ENCODE data around the gene FOXP2.
"Not testable (repeated sequence)": the region's sequence is repeated elsewhere in the genome, so short reads cannot be mapped to it uniquely, and the experiment has no call there.

Gene FOXP2

GRCh38 chr7:114590298-114590697, 175.7 kb downstream of the FOXP2 start:
- no peak for DNase-seq (ENCODE audit: low read depth)

GRCh38 chr7:114598946-114599345, 184.3 kb downstream of the FOXP2 start:
- no peak for DNase-seq (ENCODE audit: low read depth)

DNA sequence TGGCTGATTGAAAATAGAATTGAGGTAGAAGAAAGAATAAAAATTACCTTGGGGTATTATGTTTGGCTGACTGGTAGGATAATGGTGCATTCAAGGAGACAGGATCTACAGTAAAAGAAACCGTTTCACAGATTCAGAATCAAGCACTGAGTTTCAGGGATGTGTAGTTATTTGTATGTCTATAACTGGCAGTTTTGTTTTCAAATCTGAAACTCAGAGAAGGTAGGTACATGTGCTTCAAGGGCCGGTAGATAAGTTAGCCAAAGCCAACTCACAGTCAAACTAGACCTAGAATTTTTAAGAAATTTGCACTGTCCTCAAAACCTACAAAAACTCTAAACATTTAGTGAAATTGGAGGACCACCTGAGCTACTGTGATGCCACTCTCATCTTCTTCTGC, 191.5 kb downstream of the FOXP2 start:
- DNase-seq (ENCODE audit: low read depth): no peak

- DNase-seq (ENCODE audit: low read depth): not testable (repeated sequence)
Observed at GRCh38 chr7:114608822-114609221, 194.2 kb downstream of the FOXP2 start.

GRCh38 chr7:114620208-114620607, 205.6 kb downstream of the FOXP2 start:
- no peak for DNase-seq (ENCODE audit: low read depth)

DNA sequence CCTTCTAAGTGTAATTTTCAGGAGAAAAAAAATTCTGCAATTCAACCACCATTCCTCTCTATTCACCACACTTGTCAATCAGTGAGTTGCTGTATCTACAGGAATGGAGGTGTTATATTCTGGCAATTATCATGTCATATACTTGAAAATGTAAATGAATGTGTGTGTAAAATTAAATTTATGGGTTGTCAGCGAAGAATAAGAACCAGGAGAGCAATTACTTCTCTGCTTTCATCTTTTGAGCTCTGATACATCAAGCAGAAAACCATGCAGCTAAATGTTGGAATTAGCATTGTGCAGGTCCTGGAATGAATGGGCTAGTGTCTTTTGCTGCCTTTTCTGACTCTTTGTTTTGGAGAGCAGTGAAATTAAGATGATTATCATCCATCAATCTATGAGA, 207.6 kb downstream of the FOXP2 start:
- DNase-seq (ENCODE audit: low read depth): no peak

GRCh38 chr7:114623146-114623545, 208.5 kb downstream of the FOXP2 start:
- DNase-seq (ENCODE audit: low read depth): no peak

- no peak for DNase-seq (ENCODE audit: low read depth)
Observed at GRCh38 chr7:114627231-114627630, 212.6 kb downstream of the FOXP2 start.

DNA sequence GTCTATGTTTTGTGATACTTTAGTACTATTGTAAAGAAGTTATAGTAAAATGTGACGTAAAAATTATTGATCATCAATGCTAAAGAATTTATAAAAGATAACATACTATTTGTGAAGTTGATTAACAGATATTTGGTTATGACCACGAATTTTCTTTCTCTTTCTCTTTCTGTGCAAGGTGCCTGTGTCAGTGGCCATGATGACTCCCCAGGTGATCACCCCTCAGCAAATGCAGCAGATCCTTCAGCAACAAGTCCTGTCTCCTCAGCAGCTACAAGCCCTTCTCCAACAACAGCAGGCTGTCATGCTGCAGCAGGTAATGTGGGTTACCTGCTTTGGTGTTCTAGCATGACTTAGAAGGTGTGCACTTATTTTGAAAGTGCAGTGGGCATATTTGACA, 213.7 kb downstream of the FOXP2 start:
- no peak for DNase-seq (ENCODE audit: low read depth)

DNA sequence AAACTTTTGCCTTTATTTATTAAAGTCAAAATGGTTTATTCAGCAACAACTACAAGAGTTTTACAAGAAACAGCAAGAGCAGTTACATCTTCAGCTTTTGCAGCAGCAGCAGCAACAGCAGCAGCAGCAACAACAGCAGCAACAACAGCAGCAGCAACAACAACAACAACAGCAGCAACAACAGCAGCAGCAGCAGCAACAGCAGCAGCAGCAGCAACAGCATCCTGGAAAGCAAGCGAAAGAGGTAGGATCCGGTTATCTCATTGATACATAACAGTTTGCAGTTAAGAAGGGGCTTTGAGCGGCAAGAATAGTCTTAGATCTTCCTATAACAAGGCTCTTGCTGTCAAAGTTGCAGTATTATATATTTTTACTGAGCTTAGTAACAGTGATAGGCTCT, 215.1 kb downstream of the FOXP2 start:
- DNase-seq (ENCODE audit: low read depth): no peak

- DNase-seq (ENCODE audit: low read depth): no peak
Observed at GRCh38 chr7:114630201-114630990, 215.8 kb downstream of the FOXP2 start.

DNA sequence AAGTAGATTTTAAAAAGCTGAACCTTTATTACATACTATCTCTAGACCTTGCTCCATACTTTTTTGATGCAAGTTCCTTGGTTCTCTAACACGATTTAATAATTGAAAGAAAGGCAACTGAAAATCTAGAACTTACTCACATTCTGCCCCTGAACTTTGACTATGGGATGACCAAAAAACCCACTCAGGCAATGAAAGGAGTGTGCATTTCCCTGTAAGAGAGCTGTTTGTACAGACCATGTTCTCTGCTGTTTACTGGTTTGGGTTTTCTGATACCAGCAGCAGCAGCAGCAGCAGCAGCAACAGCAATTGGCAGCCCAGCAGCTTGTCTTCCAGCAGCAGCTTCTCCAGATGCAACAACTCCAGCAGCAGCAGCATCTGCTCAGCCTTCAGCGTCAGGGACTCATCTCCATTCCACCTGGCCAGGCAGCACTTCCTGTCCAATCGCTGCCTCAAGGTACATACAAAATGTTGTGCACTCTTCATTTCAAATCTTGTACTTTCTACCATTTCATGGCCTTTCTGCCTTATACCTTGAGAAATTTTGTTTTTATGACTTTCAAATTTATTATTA, 216.7 kb downstream of the FOXP2 start:
- no peak for DNase-seq (ENCODE audit: low read depth)

DNA sequence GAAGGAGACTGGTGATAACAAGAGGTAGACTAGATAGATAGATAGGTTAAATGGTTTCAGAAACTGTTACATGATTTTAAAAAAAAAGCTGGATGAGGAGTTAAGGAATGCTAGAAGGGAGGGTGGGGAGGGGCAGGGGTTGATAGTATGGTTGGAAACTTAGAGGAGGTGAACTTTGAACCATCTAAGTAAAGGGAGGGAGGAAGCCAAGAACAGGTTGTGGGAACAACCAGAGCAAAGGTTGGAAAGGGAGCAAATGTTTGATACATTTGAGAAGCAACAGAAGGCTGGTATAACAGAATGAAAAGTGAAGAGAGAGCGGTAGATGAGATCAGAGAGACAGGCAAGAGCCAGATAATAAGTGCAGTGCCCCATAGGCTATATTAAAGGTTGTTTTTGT, 224.8 kb downstream of the FOXP2 start:
- DNase-seq (ENCODE audit: low read depth): no peak

GRCh38 chr7:114644455-114644854, 229.8 kb downstream of the FOXP2 start:
- DNase-seq (ENCODE audit: low read depth): no peak

GRCh38 chr7:114645451-114645850, 230.8 kb downstream of the FOXP2 start:
- DNase-seq (ENCODE audit: low read depth): no peak

DNA sequence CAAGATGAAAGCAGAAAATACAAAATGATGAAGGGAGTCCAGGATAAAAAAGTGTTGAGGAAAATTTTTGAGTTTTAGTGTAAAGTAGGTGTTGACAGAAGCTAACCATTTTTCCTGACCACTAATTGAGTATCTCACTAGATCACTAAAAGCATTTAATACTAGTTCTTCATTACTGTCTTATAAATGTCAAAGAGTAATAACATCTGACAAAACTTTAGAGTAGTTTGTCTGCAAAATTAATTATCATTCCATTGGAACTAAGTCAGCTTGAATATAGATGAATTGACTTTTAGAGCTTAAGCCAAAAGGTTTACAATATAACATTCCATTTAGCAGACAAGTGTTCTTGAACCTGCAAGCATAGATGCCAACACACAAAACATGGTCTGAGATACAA, 232.9 kb downstream of the FOXP2 start:
- DNase-seq (ENCODE audit: low read depth): no peak

- DNase-seq (ENCODE audit: low read depth): no peak
Observed at GRCh38 chr7:114648117-114648516, 233.5 kb downstream of the FOXP2 start.

DNA sequence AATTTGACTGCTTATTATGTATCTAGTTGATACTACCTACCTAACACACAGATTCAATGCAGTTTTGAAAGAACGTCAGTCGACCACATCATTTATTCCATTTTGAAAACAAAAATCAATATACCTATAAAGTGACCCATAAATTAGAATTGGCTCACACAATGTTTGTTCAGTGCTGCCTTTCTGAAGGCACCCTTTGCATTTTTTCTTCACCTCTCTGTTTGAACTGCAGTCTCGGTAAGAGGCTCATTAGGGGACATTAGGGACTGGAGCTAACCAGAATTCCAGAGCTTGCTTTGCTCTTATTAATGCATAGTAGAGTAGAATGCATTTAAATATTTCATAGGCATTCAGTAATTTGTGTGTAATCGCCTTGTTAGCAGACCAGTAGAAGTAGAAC, 234.1 kb downstream of the FOXP2 start:
- no peak for DNase-seq (ENCODE audit: low read depth)

DNA sequence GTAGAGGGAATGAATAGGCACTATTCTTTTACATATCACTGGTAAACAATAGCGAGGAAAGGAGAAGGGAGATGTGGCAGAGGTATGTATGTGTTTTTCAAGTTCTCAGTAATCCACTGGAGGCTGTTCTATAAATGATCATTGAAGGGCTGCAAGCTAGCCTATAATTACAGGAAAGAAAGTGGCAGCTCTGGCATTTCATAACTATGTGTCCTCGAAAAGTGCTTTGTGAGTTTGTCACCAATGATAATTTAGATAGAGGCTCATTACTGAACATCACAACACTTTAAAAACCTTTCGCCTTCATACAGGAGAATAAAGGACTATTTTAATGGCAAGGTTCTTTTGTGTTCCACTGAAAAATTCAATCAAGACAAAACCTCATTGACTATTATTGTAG, 235.1 kb downstream of the FOXP2 start:
- no peak for DNase-seq (ENCODE audit: low read depth)

DNA sequence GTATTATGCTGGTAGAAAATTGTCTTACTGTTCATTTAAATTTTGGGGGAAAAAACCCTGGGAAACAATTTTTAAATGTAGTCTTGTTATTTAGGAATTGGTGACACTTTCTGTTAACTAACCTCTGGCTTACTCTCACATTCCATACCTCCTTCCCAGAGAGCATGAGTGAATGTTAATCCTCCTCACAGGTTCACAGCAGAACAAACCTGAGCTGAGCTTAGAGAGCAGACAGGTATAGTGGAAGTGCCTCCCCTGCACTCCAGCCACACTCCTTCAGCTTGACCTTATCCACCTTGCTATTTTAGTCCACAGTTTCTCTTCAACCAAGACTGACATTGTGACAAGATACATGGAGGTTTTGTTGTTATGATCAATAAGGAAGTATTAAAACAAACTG, 235.9 kb downstream of the FOXP2 start:
- DNase-seq (ENCODE audit: low read depth): no peak

- DNase-seq (ENCODE audit: low read depth): no peak
Observed at GRCh38 chr7:114652041-114652440, 237.4 kb downstream of the FOXP2 start.

- DNase-seq (ENCODE audit: low read depth): no peak
Observed at GRCh38 chr7:114653364-114654088, 238.9 kb downstream of the FOXP2 start.

GRCh38 chr7:114656466-114656865, 241.9 kb downstream of the FOXP2 start:
- no peak for DNase-seq (ENCODE audit: low read depth)
